GM12891 (cell line): ENCODE measurements around the gene SPRED2.
"Not testable (repeated sequence)": the region's sequence is repeated elsewhere in the genome, so short reads cannot be mapped to it uniquely, and the experiment has no call there.

Experiments used
- DNase-seq: peaks from one replicate; pipeline ENCODE4 v3.0.0; 2011; ENCODE audit warnings: low spot score; ENCODE audit not compliant: insufficient read length
- FAIRE-seq: peaks from 2 replicates; lab custom pipeline; 2011; peaks lifted over from hg19 to GRCh38; lab: Jason Lieb, UNC
- PAX5 ChIP-seq: IDR thresholded peaks from 2 replicates; pipeline ENCODE4 v1.6.1; 2011; ENCODE audit warnings: low read length, moderate library complexity, mild to moderate bottlenecking; ENCODE audit not compliant: insufficient read depth, severe bottlenecking
- POLR2A ChIP-seq: IDR thresholded peaks from 2 replicates; pipeline ENCODE4 v1.6.1; 2011; ENCODE audit warnings: low read depth, low read length, control low read depth
- POLR2AphosphoS5 ChIP-seq: IDR thresholded peaks from 2 replicates; pipeline ENCODE4 v1.6.1; 2011; ENCODE audit warnings: low read depth, low read length, control low read depth
- POU2F2 ChIP-seq: IDR thresholded peaks from 2 replicates; pipeline ENCODE4 v1.6.1; 2011; ENCODE audit warnings: low read depth, mild to moderate bottlenecking, control low read depth, low read length, moderate library complexity
- SPI1 ChIP-seq: IDR thresholded peaks from 2 replicates; pipeline ENCODE4 v1.6.1; 2011; ENCODE audit warnings: low read depth, low read length, control low read depth
- TAF1 ChIP-seq: IDR thresholded peaks from 2 replicates; pipeline ENCODE4 v1.6.1; 2011; ENCODE audit warnings: low read depth, low read length, control low read depth

Gene SPRED2

GRCh38 chr2:65351234-65351947, 81.0 kb downstream of the SPRED2 start:
- no peak for FAIRE-seq
- no peak for DNase-seq
- TF ChIP-seq POLR2A (no peak), SPI1 (peak; percentile 30; the same call in 1 of the 2 replicates)

- FAIRE-seq (peak; percentile 40), DNase-seq (no peak)
- TF ChIP-seq TAF1 (no peak), PAX5 (no peak), POLR2AphosphoS5 (no peak), SPI1 (no peak), POLR2A (no peak)
Observed at GRCh38 chr2:65350651-65351056, 81.7 kb downstream of the SPRED2 start.

- no peak for FAIRE-seq
- TF ChIP-seq SPI1 (no peak), PAX5 (no peak), POLR2A (no peak), TAF1 (no peak), POU2F2 (no peak), POLR2AphosphoS5 (no peak)
Observed at GRCh38 chr2:65349863-65350262, 82.5 kb downstream of the SPRED2 start.

GRCh38 chr2:65347913-65348312, 84.5 kb downstream of the SPRED2 start:
- TF ChIP-seq TAF1, result no peak
- TF ChIP-seq PAX5, result no peak
- TF ChIP-seq SPI1, result no peak
- no peak for TF ChIP-seq POLR2A
- TF ChIP-seq POLR2AphosphoS5, result no peak
- TF ChIP-seq POU2F2, result no peak
- no peak for FAIRE-seq
- no peak for DNase-seq

More at GRCh38 chr2:65349863-65350262, 82.5 kb downstream of the SPRED2 start:
- DNase-seq, result no peak

- no peak for FAIRE-seq
- DNase-seq, result no peak
- TF ChIP-seq POLR2A (no peak), SPI1 (no peak), TAF1 (no peak), POLR2AphosphoS5 (no peak), PAX5 (no peak), POU2F2 (no peak)
Observed at GRCh38 chr2:65345631-65346030, 86.8 kb downstream of the SPRED2 start.

- DNase-seq, result no peak
- no peak for TF ChIP-seq SPI1
- TF ChIP-seq TAF1, result no peak
- no peak for TF ChIP-seq POU2F2
- TF ChIP-seq POLR2A, result no peak
- no peak for TF ChIP-seq POLR2AphosphoS5
- no peak for TF ChIP-seq PAX5
- FAIRE-seq, result no peak
Observed at GRCh38 chr2:65344689-65345088, 87.7 kb downstream of the SPRED2 start.

- no peak for DNase-seq
- no peak for TF ChIP-seq SPI1
- no peak for FAIRE-seq
Observed at GRCh38 chr2:65344182-65344581, 88.2 kb downstream of the SPRED2 start.

GRCh38 chr2:65343386-65343785, 89.0 kb downstream of the SPRED2 start:
- no peak for TF ChIP-seq POLR2AphosphoS5
- no peak for TF ChIP-seq SPI1
- TF ChIP-seq POU2F2, result no peak
- no peak for TF ChIP-seq PAX5
- TF ChIP-seq TAF1, result no peak
- no peak for TF ChIP-seq POLR2A
- DNase-seq (no peak), FAIRE-seq (no peak)

- DNase-seq (no peak), FAIRE-seq (no peak)
- TF ChIP-seq POU2F2 (no peak), TAF1 (no peak), SPI1 (no peak), POLR2AphosphoS5 (no peak), POLR2A (no peak), PAX5 (no peak)
Observed at GRCh38 chr2:65340898-65341681, 91.3 kb downstream of the SPRED2 start.

GRCh38 chr2:65339648-65340047, 92.8 kb downstream of the SPRED2 start:
- TF ChIP-seq SPI1 (no peak), POU2F2 (no peak), POLR2AphosphoS5 (no peak), TAF1 (no peak), POLR2A (no peak), PAX5 (no peak)
- FAIRE-seq, result no peak
- DNase-seq, result no peak

GRCh38 chr2:65338830-65339495, 93.4 kb downstream of the SPRED2 start:
- not testable (repeated sequence) for FAIRE-seq, DNase-seq

- DNase-seq, FAIRE-seq: not testable (repeated sequence)
Observed at GRCh38 chr2:65337915-65338314, 94.5 kb downstream of the SPRED2 start.
